ENCODE results near the gene BPIFB1.

DNA sequence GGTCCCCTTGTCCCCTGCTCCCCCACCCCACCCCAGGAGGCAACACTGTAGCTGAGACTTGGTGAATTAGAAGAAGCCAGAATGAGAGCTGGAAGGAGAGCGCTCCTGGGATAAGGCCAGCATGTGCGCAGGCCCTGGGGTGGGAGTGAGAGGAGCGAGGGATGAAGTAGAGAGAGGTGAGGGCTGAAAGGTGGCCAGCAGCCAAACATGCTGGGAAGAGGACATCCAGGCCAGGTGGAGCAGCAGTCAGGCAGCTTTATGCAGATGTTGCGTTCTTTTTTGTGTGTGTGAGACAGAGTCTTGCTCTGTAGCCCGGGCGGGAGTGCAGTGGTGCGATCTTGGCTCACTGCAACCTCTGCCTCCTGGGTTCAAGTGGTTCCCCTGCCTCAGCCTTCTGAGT is 2.2 kb upstream of the BPIFB1 start:
- TF ChIP-seq, protein P1, sequence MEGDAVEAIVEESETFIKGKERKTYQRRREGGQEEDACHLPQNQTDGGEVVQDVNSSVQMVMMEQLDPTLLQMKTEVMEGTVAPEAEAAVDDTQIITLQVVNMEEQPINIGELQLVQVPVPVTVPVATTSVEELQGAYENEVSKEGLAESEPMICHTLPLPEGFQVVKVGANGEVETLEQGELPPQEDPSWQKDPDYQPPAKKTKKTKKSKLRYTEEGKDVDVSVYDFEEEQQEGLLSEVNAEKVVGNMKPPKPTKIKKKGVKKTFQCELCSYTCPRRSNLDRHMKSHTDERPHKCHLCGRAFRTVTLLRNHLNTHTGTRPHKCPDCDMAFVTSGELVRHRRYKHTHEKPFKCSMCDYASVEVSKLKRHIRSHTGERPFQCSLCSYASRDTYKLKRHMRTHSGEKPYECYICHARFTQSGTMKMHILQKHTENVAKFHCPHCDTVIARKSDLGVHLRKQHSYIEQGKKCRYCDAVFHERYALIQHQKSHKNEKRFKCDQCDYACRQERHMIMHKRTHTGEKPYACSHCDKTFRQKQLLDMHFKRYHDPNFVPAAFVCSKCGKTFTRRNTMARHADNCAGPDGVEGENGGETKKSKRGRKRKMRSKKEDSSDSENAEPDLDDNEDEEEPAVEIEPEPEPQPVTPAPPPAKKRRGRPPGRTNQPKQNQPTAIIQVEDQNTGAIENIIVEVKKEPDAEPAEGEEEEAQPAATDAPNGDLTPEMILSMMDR (tag by site-specific recombination; IDR thresholded peaks at IDR 0.05) = no peak
- TF ChIP-seq ZNF239 (tag by site-specific recombination; IDR thresholded peaks at IDR 0.05) (no peak), TSHZ1 (tag by site-specific recombination; IDR thresholded peaks at IDR 0.05; ENCODE audit: borderline replicate concordance) (no peak), ZNF114 (tag by site-specific recombination; IDR thresholded peaks at IDR 0.05) (no peak), ZFP37 (tag by site-specific recombination; IDR thresholded peaks at IDR 0.05) (no peak), ZNF76 (tag by site-specific recombination; IDR thresholded peaks at IDR 0.05; ENCODE audit: borderline replicate concordance, low read depth) (no peak), MZF1 (tag by site-specific recombination; IDR thresholded peaks at IDR 0.05; ENCODE audit: borderline replicate concordance) (no peak), ZNF302 (tag by site-specific recombination; IDR thresholded peaks at IDR 0.05; ENCODE audit: low read depth) (no peak), SALL2 (tag by site-specific recombination; IDR thresholded peaks at IDR 0.05; ENCODE audit: borderline replicate concordance) (no peak), REST (tag by site-specific recombination; IDR thresholded peaks at IDR 0.05) (no peak)
- TF ChIP-seq, protein P2, sequence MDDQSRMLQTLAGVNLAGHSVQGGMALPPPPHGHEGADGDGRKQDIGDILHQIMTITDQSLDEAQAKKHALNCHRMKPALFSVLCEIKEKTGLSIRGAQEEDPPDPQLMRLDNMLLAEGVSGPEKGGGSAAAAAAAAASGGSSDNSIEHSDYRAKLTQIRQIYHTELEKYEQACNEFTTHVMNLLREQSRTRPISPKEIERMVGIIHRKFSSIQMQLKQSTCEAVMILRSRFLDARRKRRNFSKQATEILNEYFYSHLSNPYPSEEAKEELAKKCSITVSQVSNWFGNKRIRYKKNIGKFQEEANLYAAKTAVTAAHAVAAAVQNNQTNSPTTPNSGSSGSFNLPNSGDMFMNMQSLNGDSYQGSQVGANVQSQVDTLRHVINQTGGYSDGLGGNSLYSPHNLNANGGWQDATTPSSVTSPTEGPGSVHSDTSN (CRISPR knock-in tag; IDR thresholded peaks at IDR 0.05) = no peak
